ENCODE data around the gene BANF2. TPM values are rescaled to one million over a fixed set of nuclear protein-coding genes. Genes with fewer than 3 reads are reported as not detected.
A peak's percentile ranks its signal among the peaks of the same experiment; 100 is the strongest.

Gene BANF2
- total RNA-seq, 1 donor from 2014 or later = not detected

- DNase-seq (ENCODE audit: low spot score, unreplicated experiment) = no peak
- Mint-ChIP-seq H3K4me3 (ENCODE audit: low read depth) (no peak overlapping the region), H3K36me3 (ENCODE audit: insufficient read depth) (peaks cover 30% of the 10 kb centered on the region), H3K4me1 (ENCODE audit: low read depth) (peaks cover 6% of the 10 kb centered on the region), H3K9me3 (ENCODE audit: low read depth) (no peaks in the 10 kb centered on the region), H3K27me3 (no peaks in the 10 kb centered on the region), H3K27ac (peak overlapping the region; percentile 64)
- TF ChIP-seq CTCF (IDR thresholded peaks at IDR 0.05; ENCODE audit: unreplicated experiment) = no peak
Measured at GRCh38 chr20:17653835-17654648, 45.7 kb upstream of the BANF2 start.

- Mint-ChIP-seq H3K27ac (no peak overlapping the region), H3K36me3 (ENCODE audit: insufficient read depth) (peaks cover 33% of the 10 kb centered on the region), H3K27me3 (no peaks in the 10 kb centered on the region), H3K4me1 (ENCODE audit: low read depth) (peaks cover 6% of the 10 kb centered on the region), H3K4me3 (ENCODE audit: low read depth) (no peak overlapping the region), H3K9me3 (ENCODE audit: low read depth) (no peaks in the 10 kb centered on the region)
- TF ChIP-seq CTCF (IDR thresholded peaks at IDR 0.05; ENCODE audit: unreplicated experiment) = peak; percentile 82
- peak; percentile 39 for DNase-seq (ENCODE audit: low spot score, unreplicated experiment)
Measured at GRCh38 chr20:17654649-17655285, 45.0 kb upstream of the BANF2 start.

- TF ChIP-seq CTCF (IDR thresholded peaks at IDR 0.05; ENCODE audit: unreplicated experiment) = no peak
- Mint-ChIP-seq H3K9me3 (ENCODE audit: low read depth) (no peaks in the 10 kb centered on the region), H3K27me3 (no peaks in the 10 kb centered on the region), H3K4me1 (ENCODE audit: low read depth) (peaks cover 6% of the 10 kb centered on the region), H3K4me3 (ENCODE audit: low read depth) (no peak overlapping the region), H3K27ac (peak overlapping the region; percentile 59), H3K36me3 (ENCODE audit: insufficient read depth) (peaks cover 38% of the 10 kb centered on the region)
- DNase-seq (ENCODE audit: low spot score, unreplicated experiment) = no peak
Measured at GRCh38 chr20:17655286-17655651, 44.5 kb upstream of the BANF2 start.

GRCh38 chr20:17655865-17656479 is 43.8 kb upstream of the BANF2 start:
- no peak for DNase-seq (ENCODE audit: low spot score, unreplicated experiment)
- no peak overlapping the region for H3K4me3 Mint-ChIP-seq (ENCODE audit: low read depth)
- H3K36me3 Mint-ChIP-seq (ENCODE audit: insufficient read depth) = peaks cover 44% of the 10 kb centered on the region
- no peaks in the 10 kb centered on the region for H3K27me3 Mint-ChIP-seq
- peaks cover 7% of the 10 kb centered on the region for H3K4me1 Mint-ChIP-seq (ENCODE audit: low read depth)
- H3K9me3 Mint-ChIP-seq (ENCODE audit: low read depth) = no peaks in the 10 kb centered on the region
- H3K27ac Mint-ChIP-seq = no peak overlapping the region
- no peak for TF ChIP-seq CTCF (IDR thresholded peaks at IDR 0.05; ENCODE audit: unreplicated experiment)

GRCh38 chr20:17657079-17657825 is 42.5 kb upstream of the BANF2 start:
- no peak for TF ChIP-seq CTCF (IDR thresholded peaks at IDR 0.05; ENCODE audit: unreplicated experiment)
- Mint-ChIP-seq H3K9me3 (ENCODE audit: low read depth) (no peaks in the 10 kb centered on the region), H3K27me3 (no peaks in the 10 kb centered on the region), H3K27ac (no peak overlapping the region), H3K4me1 (ENCODE audit: low read depth) (peaks cover 13% of the 10 kb centered on the region), H3K36me3 (ENCODE audit: insufficient read depth) (peaks cover 45% of the 10 kb centered on the region), H3K4me3 (ENCODE audit: low read depth) (no peak overlapping the region)
- DNase-seq (ENCODE audit: low spot score, unreplicated experiment) = no peak

All from progenitor cell of endocrine pancreas (in vitro differentiated cells).